Activated CD8-positive, alpha-beta memory T cell treated with anti-CD3 and anti-CD28 coated beads, Interleukin-2, amount 10 ng/mL, durations not matched to agents 7 days and 5 days (primary cell): ENCODE data around the gene CFDP1. TPM values are rescaled to one million over a fixed set of nuclear protein-coding genes. Genes with fewer than 3 reads are reported as not detected.
"Not testable (repeated sequence)": the region's sequence is repeated elsewhere in the genome, so short reads cannot be mapped to it uniquely, and the experiment has no call there.

Experiments
- ATAC-seq: fragments of 150-1000 bp; cut with Tn5 transposase; one replicate; pipeline ENCODE4 v1.10.0; 2021; ENCODE audit warnings: moderate library complexity
- CTCF ChIA-PET: fragments of 350-600 bp; sonication (Branson Sonifier 250); formaldehyde crosslinking; loops from one replicate; lab custom pipeline; 2021; ENCODE audit warnings: antibody characterized with exemption; lab: Charles Lee
- DNase-seq: peaks from one replicate; pipeline ENCODE4 v3.0.0-alpha.2; 2020
- H3K27ac Mint-ChIP-seq: one replicate; pipeline ENCODE4 v1.8.0; 2021; ENCODE audit warnings: mild to moderate bottlenecking, mixed read lengths
- H3K27me3 Mint-ChIP-seq: one replicate; pipeline ENCODE4 v1.8.0; 2021; ENCODE audit warnings: mixed read lengths
- H3K36me3 Mint-ChIP-seq: one replicate; pipeline ENCODE4 v1.8.0; 2021; ENCODE audit warnings: mild to moderate bottlenecking, mixed read lengths
- H3K4me1 Mint-ChIP-seq: one replicate; pipeline ENCODE4 v1.8.0; 2021; ENCODE audit warnings: mixed read lengths
- H3K4me3 Mint-ChIP-seq: one replicate; pipeline ENCODE4 v1.8.0; 2021; ENCODE audit warnings: mild to moderate bottlenecking, moderate library complexity, mixed read lengths
- H3K9me3 Mint-ChIP-seq: one replicate; pipeline ENCODE4 v1.8.0; 2022; ENCODE audit warnings: low read depth, mixed read lengths
- total RNA-seq, 2 experiments: library from RNA; stranded (reverse); gene quantifications; one replicate each; pipeline ENCODE4 v1.2.3, GENCODE V29; 2021

The CFDP1 gene
- total RNA-seq, 2 experiments from 2014 or later = 31.4 to 44.0 TPM

DNA sequence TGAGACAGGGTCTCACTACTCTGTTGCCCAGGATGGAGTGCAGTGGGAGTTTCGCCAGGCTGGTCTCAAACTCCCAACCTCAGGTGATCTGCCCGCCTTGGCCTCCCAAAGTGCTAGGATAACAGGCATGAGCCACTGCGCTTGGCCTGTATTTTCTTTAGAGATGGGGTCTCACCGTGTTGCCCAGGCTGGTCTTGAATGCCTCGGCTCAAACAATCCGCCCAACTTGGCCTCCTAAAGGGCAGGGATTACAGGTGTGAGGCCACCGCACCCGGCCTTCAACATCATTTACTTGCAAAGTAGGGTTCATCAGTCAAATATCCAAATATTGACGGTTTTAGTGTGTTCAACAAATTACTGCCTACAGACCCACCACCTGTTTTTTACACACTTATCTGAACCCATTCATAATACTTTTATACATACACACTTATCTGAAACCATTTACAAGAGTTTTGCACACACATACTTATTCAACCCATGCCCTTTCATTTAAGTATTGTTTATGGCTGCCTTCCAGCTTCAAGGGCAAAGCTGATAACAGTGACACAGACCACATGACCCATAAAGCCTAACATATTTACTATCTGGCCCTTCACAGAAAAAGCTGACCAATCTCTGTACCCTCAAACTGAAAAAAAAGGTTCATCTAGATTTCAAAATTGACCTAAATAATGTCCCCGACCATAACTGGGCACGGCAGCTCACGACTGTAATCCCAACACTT lies 19.3 kb upstream of the CFDP1 start:
- DNase-seq (no peak), ATAC-seq (no peak)
- H3K27me3 Mint-ChIP-seq = no peaks in the 10 kb centered on the region
- H3K9me3 Mint-ChIP-seq = no peaks in the 10 kb centered on the region
- no peak overlapping the region for H3K27ac Mint-ChIP-seq
- H3K4me1 Mint-ChIP-seq = peaks cover 2% of the 10 kb centered on the region
- CTCF ChIA-PET = interaction anchor here (1.0 to 1.8 kb wide), 3 partner anchors 13 to 98 kb away, joined by 3 to 6 read pairs (median 3); partner anchors contain the start of gene CFDP1
- no peak overlapping the region for H3K4me3 Mint-ChIP-seq
- H3K36me3 Mint-ChIP-seq = peaks cover 18% of the 10 kb centered on the region

DNA sequence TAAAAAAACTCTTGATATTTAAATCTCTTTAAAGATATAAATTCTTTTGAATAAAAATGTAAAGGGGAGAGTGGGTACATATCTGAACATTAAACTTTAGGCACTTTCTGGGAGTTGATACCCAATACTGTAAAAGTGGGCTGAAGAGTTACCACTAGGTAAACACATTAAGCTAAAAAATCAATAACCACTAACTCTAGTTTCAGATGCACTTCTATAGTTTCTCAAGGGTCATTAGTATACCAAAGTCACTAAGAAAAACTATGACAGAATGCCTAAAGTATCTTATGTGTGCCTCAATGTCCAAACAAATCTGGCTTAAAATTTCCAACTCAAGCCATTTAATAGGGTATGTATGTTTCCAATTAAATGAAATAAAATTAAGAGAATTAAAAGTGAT lies 13.1 kb upstream of the CFDP1 start:
- no peaks in the 10 kb centered on the region for H3K9me3 Mint-ChIP-seq
- CTCF ChIA-PET = interaction anchor here (0.9 to 1.5 kb wide), 4 partner anchors 10 to 341 kb away, joined by 3 to 5 read pairs (median 3); no protein-coding TSS in a partner anchor
- no peaks in the 10 kb centered on the region for H3K27me3 Mint-ChIP-seq
- H3K27ac Mint-ChIP-seq = no peak overlapping the region
- no peak overlapping the region for H3K4me3 Mint-ChIP-seq
- ATAC-seq = no peak
- H3K36me3 Mint-ChIP-seq = peaks cover 16% of the 10 kb centered on the region
- DNase-seq = no peak
- H3K4me1 Mint-ChIP-seq = no peaks in the 10 kb centered on the region

DNA sequence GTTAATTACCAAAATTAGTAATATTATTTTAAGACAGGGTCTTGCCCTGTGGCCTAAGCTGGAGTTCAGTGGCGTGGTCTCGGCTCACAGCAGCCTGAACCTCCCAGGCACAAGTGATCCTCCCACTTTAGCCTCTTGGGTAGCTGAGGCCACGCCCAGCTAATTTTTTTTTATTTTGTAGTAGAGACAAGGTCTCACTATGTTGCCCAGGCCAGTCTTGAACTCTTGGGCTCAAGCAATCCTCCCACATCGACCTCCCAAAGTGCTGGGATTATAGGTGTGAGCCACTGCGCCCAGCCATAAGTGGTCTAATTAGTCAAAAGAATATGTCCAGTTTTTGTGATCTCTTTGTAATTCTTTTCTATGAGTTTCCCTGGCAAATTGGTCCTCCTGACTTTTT lies 12.0 kb upstream of the CFDP1 start:
- H3K9me3 Mint-ChIP-seq = no peaks in the 10 kb centered on the region
- ATAC-seq = no peak
- DNase-seq = no peak
- H3K4me1 Mint-ChIP-seq = no peaks in the 10 kb centered on the region
- no peak overlapping the region for H3K4me3 Mint-ChIP-seq
- CTCF ChIA-PET = interaction anchor here (1.0 to 1.9 kb wide), 4 partner anchors 12 to 340 kb away, joined by 3 to 9 read pairs (median 4); partner anchors contain the start of genes CFDP1 and TMEM170A
- H3K36me3 Mint-ChIP-seq = peaks cover 11% of the 10 kb centered on the region
- H3K27ac Mint-ChIP-seq = no peak overlapping the region
- H3K27me3 Mint-ChIP-seq = no peaks in the 10 kb centered on the region

DNA sequence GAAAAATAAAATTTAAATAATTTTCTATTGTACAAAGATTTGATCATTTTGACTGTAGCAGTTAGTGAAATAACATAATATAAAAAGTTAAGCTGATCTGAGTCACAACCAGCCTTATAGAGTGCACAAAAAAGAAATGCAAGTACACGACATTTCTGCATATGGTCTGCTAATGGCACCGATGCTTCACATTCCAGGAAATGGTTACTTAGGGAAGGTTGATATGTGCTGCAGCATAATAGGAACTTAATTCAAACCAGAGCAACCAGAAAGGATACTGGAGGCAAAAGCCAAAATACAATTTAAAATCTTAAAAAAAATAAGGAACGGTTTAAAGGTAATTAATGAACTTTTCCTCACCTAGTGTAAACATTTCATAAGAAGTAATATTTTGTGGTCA lies 10.0 kb upstream of the CFDP1 start:
- Mint-ChIP-seq H3K9me3 (no peaks in the 10 kb centered on the region), H3K36me3 (peaks cover 8% of the 10 kb centered on the region), H3K4me3 (no peak overlapping the region), H3K27ac (no peak overlapping the region), H3K4me1 (no peaks in the 10 kb centered on the region), H3K27me3 (no peaks in the 10 kb centered on the region)
- no peak for DNase-seq
- CTCF ChIA-PET = interaction anchor here (1.9 kb wide), 1 partner anchor 10 kb away, joined by 5 read pairs; the partner anchor contains the start of gene CFDP1
- ATAC-seq = no peak

DNA sequence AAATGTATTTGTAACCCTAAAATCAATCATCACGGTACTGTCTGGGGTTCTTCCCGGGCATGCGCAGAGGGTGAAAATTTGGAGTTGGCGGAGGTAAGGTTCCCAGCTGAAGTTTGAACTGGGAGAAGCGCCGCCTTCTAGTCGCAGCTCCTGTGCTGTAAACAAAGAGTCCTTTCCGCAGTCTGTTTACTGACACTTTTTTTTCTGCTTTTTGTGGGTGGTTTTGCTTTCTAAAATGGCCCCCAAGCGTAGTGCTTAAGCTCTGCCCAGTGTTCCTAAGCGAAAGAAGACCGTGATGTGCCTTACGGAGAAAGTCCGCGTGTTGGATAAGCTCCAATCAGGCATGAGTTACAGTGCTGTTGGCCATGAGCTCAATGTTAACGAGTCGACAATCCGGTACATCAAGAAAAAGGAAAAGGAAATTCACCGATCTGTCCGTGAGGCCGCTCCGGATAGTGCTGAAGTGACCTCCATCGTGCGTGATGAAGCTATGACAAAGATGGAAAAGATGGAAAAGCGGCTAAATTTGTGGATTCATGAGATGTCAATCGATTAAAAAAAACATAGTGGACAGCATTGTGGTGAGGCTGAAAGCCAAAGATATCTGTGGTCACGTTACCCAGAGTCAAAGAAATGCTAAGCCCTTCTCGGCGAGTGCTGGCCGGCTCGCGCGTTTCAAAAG lies 570 bp upstream of the CFDP1 start:
- peak overlapping the region; percentile 81 for H3K4me3 Mint-ChIP-seq
- DNase-seq (peak; percentile 85), ATAC-seq (peak; percentile 73)
- no peaks in the 10 kb centered on the region for H3K9me3 Mint-ChIP-seq
- CTCF ChIA-PET = interaction anchor here (0.6 to 3.6 kb wide), 14 partner anchors 11 to 323 kb away, joined by 3 to 45 read pairs (median 4); partner anchors contain the start of genes KARS1, TERF2IP and TMEM170A
- H3K4me1 Mint-ChIP-seq = peaks cover 33% of the 10 kb centered on the region
- no peaks in the 10 kb centered on the region for H3K27me3 Mint-ChIP-seq
- peak overlapping the region; percentile 95 for H3K27ac Mint-ChIP-seq
- no peaks in the 10 kb centered on the region for H3K36me3 Mint-ChIP-seq

DNA sequence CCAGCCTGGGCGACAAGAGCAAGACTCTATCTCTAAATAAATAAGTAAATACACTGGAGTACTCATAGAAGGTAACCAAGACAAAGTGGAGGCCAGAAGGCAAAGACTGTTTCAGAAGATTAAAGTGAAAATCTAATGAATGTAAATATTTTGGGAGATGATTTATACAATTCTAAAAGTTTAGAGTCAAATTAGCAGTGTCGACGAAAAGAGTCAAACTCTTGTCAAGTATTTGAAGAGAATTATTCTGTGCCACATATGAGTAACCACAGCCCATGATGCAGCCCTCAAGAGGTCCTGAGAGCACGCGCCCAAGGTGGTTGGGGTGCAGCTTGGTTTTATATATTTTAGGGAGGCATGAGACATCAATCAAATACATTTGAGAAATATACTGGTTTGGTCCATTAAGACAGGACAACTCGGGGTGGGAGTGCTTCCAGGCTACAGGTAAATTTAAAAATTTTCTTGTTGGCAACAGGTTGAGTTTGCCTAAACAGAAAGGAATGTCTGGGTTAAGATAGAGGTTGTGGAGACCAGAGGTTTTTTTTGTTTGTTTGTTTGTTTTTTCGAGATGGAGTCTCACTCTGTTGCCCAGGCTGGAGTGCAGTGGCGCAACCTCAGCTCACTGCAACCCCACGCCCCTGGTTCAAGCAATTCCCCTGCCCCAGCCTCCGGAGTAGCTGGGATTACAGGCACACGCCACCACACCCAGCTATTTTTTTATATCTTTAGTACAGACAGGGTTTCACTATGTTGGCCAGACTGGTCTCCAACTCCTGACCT lies 3.5 kb downstream of the CFDP1 start:
- ATAC-seq = no peak
- H3K27ac Mint-ChIP-seq = no peak overlapping the region
- H3K4me1 Mint-ChIP-seq = peaks cover 34% of the 10 kb centered on the region

DNA sequence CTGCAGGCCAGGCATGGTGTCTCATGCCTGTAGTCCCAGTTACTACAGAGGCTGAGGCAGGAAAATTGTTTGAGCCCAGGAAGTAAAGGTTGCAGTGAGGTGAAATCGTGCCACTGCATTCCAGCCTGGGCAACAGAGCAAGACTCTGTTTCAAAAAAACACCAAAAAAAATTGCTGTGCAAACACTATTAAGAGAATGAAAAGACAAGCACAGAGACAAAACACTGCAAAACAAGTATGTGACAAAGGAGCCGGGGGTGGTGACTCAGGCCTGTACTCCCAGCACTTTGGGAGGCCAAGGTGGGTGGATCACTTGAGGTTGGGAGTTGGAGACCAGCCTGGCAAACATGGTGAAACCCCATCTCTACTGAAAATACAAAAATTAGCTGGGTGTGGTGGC lies 6.8 kb downstream of the CFDP1 start:
- H3K4me1 Mint-ChIP-seq = peaks cover 18% of the 10 kb centered on the region
- H3K36me3 Mint-ChIP-seq, H3K4me3 Mint-ChIP-seq, H3K9me3 Mint-ChIP-seq, DNase-seq, H3K27me3 Mint-ChIP-seq, H3K27ac Mint-ChIP-seq, CTCF ChIA-PET, ATAC-seq: not testable (repeated sequence)

More for the DNA sequence above, 3.5 kb downstream of the CFDP1 start:
- Mint-ChIP-seq H3K9me3 (no peaks in the 10 kb centered on the region), H3K36me3 (peaks cover 1% of the 10 kb centered on the region), H3K4me3 (no peak overlapping the region), H3K27me3 (no peaks in the 10 kb centered on the region)
- DNase-seq = no peak
- CTCF ChIA-PET = interaction anchor here (1.8 to 2.1 kb wide), 2 partner anchors 35 to 230 kb away, joined by 4 to 5 read pairs; partner anchors contain the start of gene TMEM170A

DNA sequence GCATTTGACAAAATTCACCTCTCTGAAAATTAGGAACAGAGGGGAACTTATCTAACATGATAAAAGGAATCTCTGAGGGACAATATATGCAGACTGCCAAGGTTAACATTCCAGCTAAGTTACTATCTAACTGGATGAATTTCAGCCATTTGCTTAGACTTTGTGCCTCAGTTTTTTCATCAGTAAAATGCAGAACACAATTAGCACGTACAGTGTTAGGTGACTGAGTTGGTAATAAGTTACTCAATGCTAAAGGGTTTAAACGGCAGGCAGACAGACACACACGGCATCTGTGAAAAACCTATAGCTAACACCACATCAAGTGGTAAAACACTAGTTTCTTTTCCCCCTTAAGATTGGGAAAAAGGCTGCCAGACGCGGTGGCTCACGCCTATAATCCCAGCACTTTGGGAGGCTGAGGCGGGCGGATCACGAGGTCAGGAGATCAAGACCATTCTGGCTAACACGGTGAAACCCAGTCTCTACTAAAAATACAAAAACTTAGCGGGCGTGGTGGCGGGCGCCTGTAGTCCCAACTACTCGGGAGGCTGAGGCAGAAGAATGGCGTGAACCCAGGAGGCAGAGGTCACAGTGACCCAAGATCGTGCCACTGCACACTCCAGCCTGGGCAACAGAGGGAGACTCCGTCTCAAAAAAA lies 9.1 kb downstream of the CFDP1 start:
- H3K36me3 Mint-ChIP-seq, H3K27ac Mint-ChIP-seq, ATAC-seq, DNase-seq, H3K4me3 Mint-ChIP-seq, H3K27me3 Mint-ChIP-seq, H3K9me3 Mint-ChIP-seq: not testable (repeated sequence)
- H3K4me1 Mint-ChIP-seq = peaks cover 18% of the 10 kb centered on the region
- CTCF ChIA-PET = interaction anchor here (0.5 kb wide), 1 partner anchor 137 kb away, joined by 3 read pairs; no protein-coding TSS in a partner anchor

DNA sequence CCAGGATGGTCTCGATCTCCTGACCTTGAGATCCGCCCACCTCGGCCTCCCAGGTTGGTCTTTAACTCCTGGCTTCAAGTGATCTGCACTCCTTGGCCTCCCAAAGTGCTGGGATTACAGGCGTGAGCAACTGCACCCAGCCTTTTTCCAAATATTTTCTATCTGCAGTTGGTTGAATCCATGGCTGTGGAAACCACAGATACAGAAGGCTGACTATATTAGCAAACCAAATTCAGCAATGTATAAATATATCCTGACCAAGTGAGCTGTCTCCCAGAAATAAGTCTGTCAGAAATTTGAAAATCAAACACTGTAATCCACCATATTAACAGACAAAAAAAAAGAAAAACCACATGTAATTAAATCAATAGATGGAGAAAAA lies 9.6 kb downstream of the CFDP1 start:
- H3K27me3 Mint-ChIP-seq = no peaks in the 10 kb centered on the region
- H3K9me3 Mint-ChIP-seq = no peaks in the 10 kb centered on the region
- CTCF ChIA-PET = no interaction called here
- H3K4me1 Mint-ChIP-seq = peaks cover 18% of the 10 kb centered on the region
- H3K36me3 Mint-ChIP-seq = peaks cover 1% of the 10 kb centered on the region
- no peak overlapping the region for H3K27ac Mint-ChIP-seq
- no peak for ATAC-seq
- H3K4me3 Mint-ChIP-seq = no peak overlapping the region
- no peak for DNase-seq

DNA sequence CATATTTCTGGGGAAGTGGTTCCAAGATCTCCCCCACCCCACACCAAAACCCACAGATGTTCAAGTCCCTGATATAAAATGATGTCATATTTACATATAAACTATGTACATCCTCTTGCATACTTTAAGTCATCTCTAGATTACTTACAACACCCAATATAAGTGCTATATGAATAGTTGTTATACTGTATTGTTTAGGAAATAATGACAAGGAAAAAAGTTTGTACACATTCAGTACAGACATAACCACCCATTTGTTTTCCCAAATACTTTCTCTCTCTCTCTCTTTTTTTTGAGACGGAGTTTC lies 11.5 kb downstream of the CFDP1 start:
- Mint-ChIP-seq H3K27me3 (no peaks in the 10 kb centered on the region), H3K9me3 (no peaks in the 10 kb centered on the region), H3K36me3 (no peaks in the 10 kb centered on the region), H3K4me1 (peaks cover 18% of the 10 kb centered on the region), H3K4me3 (no peak overlapping the region), H3K27ac (no peak overlapping the region)
- CTCF ChIA-PET = no interaction called here
- ATAC-seq (no peak), DNase-seq (no peak)

DNA sequence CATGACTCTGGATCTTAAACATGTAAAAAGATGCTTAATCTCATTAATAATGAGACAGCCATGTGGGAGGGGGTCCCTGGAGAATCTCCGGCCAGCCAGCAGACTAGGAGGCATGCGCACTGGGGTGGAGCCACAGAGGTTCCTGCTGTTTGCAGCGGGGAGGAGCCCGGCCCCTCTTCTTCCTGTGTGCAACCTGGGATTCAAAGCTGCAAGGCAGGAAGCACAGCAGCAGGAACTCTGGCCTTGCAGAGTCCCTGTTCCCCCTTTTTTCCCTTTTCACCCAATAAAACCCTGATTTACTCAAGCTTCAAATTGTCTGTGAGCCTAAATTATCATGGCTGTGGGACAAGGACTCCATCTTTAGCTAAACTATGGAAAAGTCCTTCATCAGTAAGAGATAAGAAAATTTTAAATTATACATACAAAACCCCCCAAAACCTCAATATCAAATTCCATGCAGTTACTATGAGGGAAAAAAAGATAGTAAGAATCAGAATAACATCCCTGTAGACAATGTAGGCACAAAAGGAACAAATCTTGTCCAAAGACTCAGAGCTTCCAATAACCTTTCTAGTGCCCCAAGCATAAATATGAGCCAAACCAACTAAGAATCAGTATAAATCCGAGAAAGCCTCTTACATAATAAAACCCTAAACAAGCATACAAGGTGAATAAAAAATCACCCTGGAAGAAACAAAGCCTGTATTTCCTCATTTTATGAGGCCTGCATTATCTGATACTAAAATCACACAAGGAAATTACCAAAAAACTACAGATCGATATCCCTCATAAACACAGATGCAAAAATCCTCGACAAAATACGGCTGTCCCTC lies 12.1 kb downstream of the CFDP1 start:
- Mint-ChIP-seq H3K9me3 (no peaks in the 10 kb centered on the region), H3K27me3 (no peaks in the 10 kb centered on the region), H3K4me1 (peaks cover 18% of the 10 kb centered on the region), H3K36me3 (no peaks in the 10 kb centered on the region), H3K4me3 (no peak overlapping the region), H3K27ac (no peak overlapping the region)
- CTCF ChIA-PET = interaction anchor here (1.2 kb wide), 1 partner anchor 26 kb away, joined by 3 read pairs; no protein-coding TSS in a partner anchor
- DNase-seq = peak; percentile 46
- peak; percentile 74 for ATAC-seq

DNA sequence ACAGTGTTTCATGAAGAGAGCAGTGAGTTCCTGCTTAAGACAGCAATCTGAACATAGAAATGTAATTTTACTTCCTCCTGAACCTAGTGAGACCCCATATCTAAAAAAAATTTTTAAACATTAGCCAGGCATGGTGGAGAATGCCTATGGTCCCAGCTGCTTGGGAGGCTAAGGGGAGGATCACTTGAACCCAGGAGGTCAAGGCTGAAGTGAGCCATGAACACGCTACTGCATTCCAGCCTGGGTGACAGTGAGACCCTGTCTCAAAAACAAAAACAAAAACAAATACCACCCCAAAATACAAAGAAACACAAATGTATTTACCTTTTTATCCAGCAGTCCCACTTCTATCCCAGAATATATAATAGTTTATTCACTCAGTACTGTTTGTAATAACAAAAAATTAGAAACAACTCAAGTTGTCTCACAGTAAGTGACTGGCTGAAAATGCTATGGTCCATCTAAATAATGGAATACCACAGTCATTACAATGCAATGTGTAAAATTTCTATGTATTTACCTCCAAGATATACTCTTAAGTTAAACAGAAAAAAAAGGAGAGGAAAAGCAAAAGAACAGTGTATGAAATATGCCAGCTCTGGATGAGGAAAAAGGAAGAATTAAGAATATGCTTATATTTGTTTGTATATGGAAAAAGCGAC lies 16.3 kb downstream of the CFDP1 start:
- H3K36me3 Mint-ChIP-seq = peaks cover 5% of the 10 kb centered on the region
- peaks cover 18% of the 10 kb centered on the region for H3K4me1 Mint-ChIP-seq
- CTCF ChIA-PET = interaction anchor here (0.7 to 1.2 kb wide), 2 partner anchors 28 to 218 kb away, joined by 3 to 4 read pairs; no protein-coding TSS in a partner anchor
- no peaks in the 10 kb centered on the region for H3K9me3 Mint-ChIP-seq
- ATAC-seq (no peak), DNase-seq (no peak)
- no peak overlapping the region for H3K4me3 Mint-ChIP-seq
- H3K27me3 Mint-ChIP-seq = no peaks in the 10 kb centered on the region
- H3K27ac Mint-ChIP-seq = no peak overlapping the region
